Measurements from ENCODE around the gene LIX1.

DNA sequence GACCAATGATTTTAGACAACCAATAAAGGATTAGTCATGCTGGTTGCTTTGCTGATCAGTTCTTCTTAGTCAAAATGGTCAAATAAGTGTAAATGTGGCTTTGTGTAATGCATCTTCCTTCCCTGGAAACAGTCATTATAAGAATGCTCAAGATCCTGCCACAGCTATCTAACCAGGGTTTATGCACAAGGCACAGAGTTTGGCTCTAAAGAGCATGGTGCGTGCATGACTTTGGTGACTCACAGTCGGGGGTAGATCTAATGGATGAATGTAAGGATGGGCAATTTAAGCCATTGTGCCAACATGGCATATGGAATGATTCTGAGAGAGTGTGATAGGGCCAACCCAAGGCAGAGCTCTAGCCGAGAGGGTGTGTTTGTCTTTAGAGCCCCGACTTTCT is 6.5 kb downstream of the LIX1 start:
- TF ChIP-seq, protein P1, sequence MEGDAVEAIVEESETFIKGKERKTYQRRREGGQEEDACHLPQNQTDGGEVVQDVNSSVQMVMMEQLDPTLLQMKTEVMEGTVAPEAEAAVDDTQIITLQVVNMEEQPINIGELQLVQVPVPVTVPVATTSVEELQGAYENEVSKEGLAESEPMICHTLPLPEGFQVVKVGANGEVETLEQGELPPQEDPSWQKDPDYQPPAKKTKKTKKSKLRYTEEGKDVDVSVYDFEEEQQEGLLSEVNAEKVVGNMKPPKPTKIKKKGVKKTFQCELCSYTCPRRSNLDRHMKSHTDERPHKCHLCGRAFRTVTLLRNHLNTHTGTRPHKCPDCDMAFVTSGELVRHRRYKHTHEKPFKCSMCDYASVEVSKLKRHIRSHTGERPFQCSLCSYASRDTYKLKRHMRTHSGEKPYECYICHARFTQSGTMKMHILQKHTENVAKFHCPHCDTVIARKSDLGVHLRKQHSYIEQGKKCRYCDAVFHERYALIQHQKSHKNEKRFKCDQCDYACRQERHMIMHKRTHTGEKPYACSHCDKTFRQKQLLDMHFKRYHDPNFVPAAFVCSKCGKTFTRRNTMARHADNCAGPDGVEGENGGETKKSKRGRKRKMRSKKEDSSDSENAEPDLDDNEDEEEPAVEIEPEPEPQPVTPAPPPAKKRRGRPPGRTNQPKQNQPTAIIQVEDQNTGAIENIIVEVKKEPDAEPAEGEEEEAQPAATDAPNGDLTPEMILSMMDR (IDR thresholded peaks at IDR 0.05) = no peak
- TF ChIP-seq CREB1 (CRISPR knock-in tag; IDR thresholded peaks at IDR 0.05) (no peak), ESRRA (CRISPR knock-in tag; IDR thresholded peaks at IDR 0.05; ENCODE audit: borderline replicate concordance) (no peak), ATF1 (CRISPR knock-in tag; IDR thresholded peaks at IDR 0.05) (no peak), FOXJ3 (CRISPR knock-in tag; IDR thresholded peaks at IDR 0.05; ENCODE audit: borderline replicate concordance) (no peak), NR1H2 (CRISPR knock-in tag; IDR thresholded peaks at IDR 0.05) (no peak), TP53 (CRISPR knock-in tag; IDR thresholded peaks at IDR 0.05) (no peak), ZNF263 (CRISPR knock-in tag; IDR thresholded peaks at IDR 0.05; ENCODE audit: low read depth) (no peak), ZNF138 (CRISPR knock-in tag; conservative IDR thresholded peaks at IDR 0.05) (no peak)
- TF ChIP-seq, protein P2, sequence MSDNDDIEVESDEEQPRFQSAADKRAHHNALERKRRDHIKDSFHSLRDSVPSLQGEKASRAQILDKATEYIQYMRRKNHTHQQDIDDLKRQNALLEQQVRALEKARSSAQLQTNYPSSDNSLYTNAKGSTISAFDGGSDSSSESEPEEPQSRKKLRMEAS (CRISPR knock-in tag; IDR thresholded peaks at IDR 0.05) = no peak
- TF ChIP-seq, protein P3, sequence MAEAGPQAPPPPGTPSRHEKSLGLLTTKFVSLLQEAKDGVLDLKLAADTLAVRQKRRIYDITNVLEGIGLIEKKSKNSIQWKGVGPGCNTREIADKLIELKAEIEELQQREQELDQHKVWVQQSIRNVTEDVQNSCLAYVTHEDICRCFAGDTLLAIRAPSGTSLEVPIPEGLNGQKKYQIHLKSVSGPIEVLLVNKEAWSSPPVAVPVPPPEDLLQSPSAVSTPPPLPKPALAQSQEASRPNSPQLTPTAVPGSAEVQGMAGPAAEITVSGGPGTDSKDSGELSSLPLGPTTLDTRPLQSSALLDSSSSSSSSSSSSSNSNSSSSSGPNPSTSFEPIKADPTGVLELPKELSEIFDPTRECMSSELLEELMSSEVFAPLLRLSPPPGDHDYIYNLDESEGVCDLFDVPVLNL (CRISPR knock-in tag; IDR thresholded peaks at IDR 0.05; ENCODE audit: borderline replicate concordance, low read depth) = no peak
- TF ChIP-seq, protein P4, sequence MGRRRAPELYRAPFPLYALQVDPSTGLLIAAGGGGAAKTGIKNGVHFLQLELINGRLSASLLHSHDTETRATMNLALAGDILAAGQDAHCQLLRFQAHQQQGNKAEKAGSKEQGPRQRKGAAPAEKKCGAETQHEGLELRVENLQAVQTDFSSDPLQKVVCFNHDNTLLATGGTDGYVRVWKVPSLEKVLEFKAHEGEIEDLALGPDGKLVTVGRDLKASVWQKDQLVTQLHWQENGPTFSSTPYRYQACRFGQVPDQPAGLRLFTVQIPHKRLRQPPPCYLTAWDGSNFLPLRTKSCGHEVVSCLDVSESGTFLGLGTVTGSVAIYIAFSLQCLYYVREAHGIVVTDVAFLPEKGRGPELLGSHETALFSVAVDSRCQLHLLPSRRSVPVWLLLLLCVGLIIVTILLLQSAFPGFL (CRISPR knock-in tag; IDR thresholded peaks at IDR 0.05; ENCODE audit: borderline replicate concordance) = no peak
- TF ChIP-seq, protein P5, sequence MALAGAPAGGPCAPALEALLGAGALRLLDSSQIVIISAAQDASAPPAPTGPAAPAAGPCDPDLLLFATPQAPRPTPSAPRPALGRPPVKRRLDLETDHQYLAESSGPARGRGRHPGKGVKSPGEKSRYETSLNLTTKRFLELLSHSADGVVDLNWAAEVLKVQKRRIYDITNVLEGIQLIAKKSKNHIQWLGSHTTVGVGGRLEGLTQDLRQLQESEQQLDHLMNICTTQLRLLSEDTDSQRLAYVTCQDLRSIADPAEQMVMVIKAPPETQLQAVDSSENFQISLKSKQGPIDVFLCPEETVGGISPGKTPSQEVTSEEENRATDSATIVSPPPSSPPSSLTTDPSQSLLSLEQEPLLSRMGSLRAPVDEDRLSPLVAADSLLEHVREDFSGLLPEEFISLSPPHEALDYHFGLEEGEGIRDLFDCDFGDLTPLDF (CRISPR knock-in tag; IDR thresholded peaks at IDR 0.05) = no peak
- TF ChIP-seq, protein P6, sequence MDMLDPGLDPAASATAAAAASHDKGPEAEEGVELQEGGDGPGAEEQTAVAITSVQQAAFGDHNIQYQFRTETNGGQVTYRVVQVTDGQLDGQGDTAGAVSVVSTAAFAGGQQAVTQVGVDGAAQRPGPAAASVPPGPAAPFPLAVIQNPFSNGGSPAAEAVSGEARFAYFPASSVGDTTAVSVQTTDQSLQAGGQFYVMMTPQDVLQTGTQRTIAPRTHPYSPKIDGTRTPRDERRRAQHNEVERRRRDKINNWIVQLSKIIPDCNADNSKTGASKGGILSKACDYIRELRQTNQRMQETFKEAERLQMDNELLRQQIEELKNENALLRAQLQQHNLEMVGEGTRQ (CRISPR knock-in tag; IDR thresholded peaks at IDR 0.05) = no peak
